Measurements from ENCODE around the gene STX1A. TPM values are rescaled to one million over a fixed set of nuclear protein-coding genes. Genes with fewer than 3 reads are reported as not detected.
"Not testable (repeated sequence)": the region's sequence is repeated elsewhere in the genome, so short reads cannot be mapped to it uniquely, and the experiment has no call there.

Gene STX1A
- total RNA-seq, 4 donors from 2014 or later: 2.3 to 19.1 (median 11.0) TPM

GRCh38 chr7:73715648-73716317, 3.7 kb downstream of the STX1A start:
- no peak for DNase-seq
- TF ChIP-seq POLR2A (IDR thresholded peaks at IDR 0.05) (no peak), CTCF (IDR thresholded peaks at IDR 0.05) (no peak)
- Histone ChIP-seq H3K9me3 (no peaks in the 10 kb centered on the region), H3K36me3 (no peaks in the 10 kb centered on the region), H3K4me1 (peaks cover 0 to 12% of the 10 kb centered on the region in 2 donors), H3K27ac (no peak overlapping the region), H3K27me3 (no peaks in the 10 kb centered on the region), H3K4me3 (no peak overlapping the region)
- intact Hi-C loops (cut with DNase I; ENCODE audit: low total_unique reads): no loop called here

- DNase-seq; H3K36me3 ChIP-seq; H3K27ac ChIP-seq; H3K4me3 ChIP-seq; H3K4me1 ChIP-seq; H3K27me3 ChIP-seq; H3K9me3 ChIP-seq; intact Hi-C loops (cut with DNase I; ENCODE audit: low total_unique reads): not testable (repeated sequence)
Observed at GRCh38 chr7:73713319-73713718, 6.2 kb downstream of the STX1A start.

GRCh38 chr7:73712773-73713172, 6.7 kb downstream of the STX1A start:
- intact Hi-C loops (cut with DNase I; ENCODE audit: low total_unique reads): no loop called here
- Histone ChIP-seq H3K27me3 (no peaks in the 10 kb centered on the region), H3K4me3 (no peak overlapping the region), H3K27ac (no peak overlapping the region), H3K36me3 (no peaks in the 10 kb centered on the region), H3K4me1 (no peaks in the 10 kb centered on the region), H3K9me3 (no peaks in the 10 kb centered on the region)
- no peak for TF ChIP-seq POLR2A (IDR thresholded peaks at IDR 0.05)
- no peak for TF ChIP-seq CTCF (IDR thresholded peaks at IDR 0.05)
- DNase-seq: no peak

GRCh38 chr7:73708961-73709549, 10.4 kb downstream of the STX1A start:
- DNase-seq: no peak
- no peaks in the 10 kb centered on the region for H3K27me3 ChIP-seq
- H3K4me3 ChIP-seq: no peak overlapping the region
- H3K9me3 ChIP-seq: no peaks in the 10 kb centered on the region
- TF ChIP-seq POLR2A (IDR thresholded peaks at IDR 0.05) (no peak), CTCF (IDR thresholded peaks at IDR 0.05) (no peak)
- H3K4me1 ChIP-seq: peaks cover 6 to 13% of the 10 kb centered on the region in 2 donors
- H3K27ac ChIP-seq: no peak overlapping the region
- intact Hi-C loops (cut with DNase I; ENCODE audit: low total_unique reads): no loop called here
- no peaks in the 10 kb centered on the region for H3K36me3 ChIP-seq

- Histone ChIP-seq H3K4me3 (no peak overlapping the region), H3K27me3 (no peaks in the 10 kb centered on the region), H3K4me1 (peaks cover 6 to 14% of the 10 kb centered on the region in 2 donors), H3K27ac (no peak overlapping the region), H3K9me3 (no peaks in the 10 kb centered on the region), H3K36me3 (no peaks in the 10 kb centered on the region)
- TF ChIP-seq POLR2A (IDR thresholded peaks at IDR 0.05) (no peak), CTCF (IDR thresholded peaks at IDR 0.05) (no peak)
- DNase-seq: no peak
- intact Hi-C loops (cut with DNase I; ENCODE audit: low total_unique reads): no loop called here
Observed at GRCh38 chr7:73707045-73707631, 12.3 kb downstream of the STX1A start.

Measured in uterus (tissue), 4 donors.